ENCODE data around the gene IP6K1. TPM values are rescaled to one million over a fixed set of nuclear protein-coding genes. Genes with fewer than 3 reads are reported as not detected.

The IP6K1 gene
- total and polyA plus RNA-seq, 10 of the 15 experiments (the other 5 are each of a cell fraction or from before 2014, with no cell fraction given), result 1.3 to 30.6 (median 18.2) TPM

- no peaks in the 10 kb centered on the region for H3K27me3 ChIP-seq (replicated peaks in 1 of 2; ENCODE audit: control insufficient read depth in 2 of 2, insufficient read depth in 2 of 2, low read length in 1 of 2)
- H3K79me2 ChIP-seq (ENCODE audit: control insufficient read depth, insufficient read depth, low read length), result peaks cover 22% of the 10 kb centered on the region
- no peaks in the 10 kb centered on the region for H4K20me1 ChIP-seq (ENCODE audit: control insufficient read depth, insufficient read depth)
- peak overlapping the region; percentile 99 for H3K4me2 ChIP-seq (ENCODE audit: control insufficient read depth, insufficient read depth)
- no TSS peak for BruUV-seq (replicated peaks)
- no peak overlapping the region; the same call in 1 of the 2 replicates for H2AFZ ChIP-seq (ENCODE audit: control insufficient read depth, low read depth, low read length)
- H3K4me3 ChIP-seq, result peak overlapping the region; percentile 79
- DNase-seq (ENCODE audit: low read depth, low spot score), result no peak
- intact Hi-C loops (cut with micrococcal nuclease; ENCODE audit: unreplicated experiment), result no loop called here
- peaks cover 4 to 5% of the 10 kb centered on the region in 2 experiments; a peak in 3 of 4 replicates for H3K36me3 ChIP-seq (ENCODE audit: control insufficient read depth in 2 of 2, insufficient read depth in 2 of 2, low read length in 1 of 2)
- ChIA-PET SMC1A (ENCODE audit: uncharacterized antibody, unreplicated experiment) (interaction anchor here (0.7 to 3.6 kb wide), 5 partner anchors 8 to 127 kb away, joined by 3 to 23 read pairs (median 23); partner anchors contain the start of genes INKA1 and RBM6), RAD21 (ENCODE audit: unreplicated experiment) (interaction anchor here (1.1 to 4.4 kb wide), 6 partner anchors 9 to 273 kb away, joined by 3 to 71 read pairs (median 4); partner anchors contain the start of genes INKA1, IP6K1 and MON1A), CTCF (interaction anchor here (0.6 to 10.4 kb wide), 7 partner anchors 8 to 477 kb away, joined by 3 to 99 read pairs (median 4); partner anchors contain the start of gene INKA1), POLR2A (interaction anchor here (0.5 to 2.0 kb wide), 10 partner anchors 8 to 1148 kb away, joined by 3 to 17 read pairs (median 4); partner anchors contain the start of genes INKA1 and TRAIP)
- in situ Hi-C loops (cut with MboI), result no loop called here
- no peak for FAIRE-seq
- H3K9me3 ChIP-seq (replicated peaks; ENCODE audit: control insufficient read depth, insufficient read depth, low read length), result no peaks in the 10 kb centered on the region
- peak overlapping the region; percentile 94 for H3K27ac ChIP-seq (ENCODE audit: control insufficient read depth, insufficient read depth)
- TF ChIP-seq NBN (IDR thresholded peaks at IDR 0.05) (no peak), CBX3 (IDR thresholded peaks at IDR 0.05; ENCODE audit: borderline replicate concordance, low read depth) (no peak), JUNB (IDR thresholded peaks at IDR 0.05) (no peak), GATAD2B (conservative IDR thresholded peaks at IDR 0.05; ENCODE audit: low read depth) (0 out of 2 replicates have a peak, but pooled peaks have one; percentile 15)
- ATAC-seq, result peak; percentile 27
- WGBS (ENCODE audit: insufficient coverage, insufficient replicate concordance, low lambda C conversion rate, missing lambda C conversion rate), result 24% methylated on average over 9 of the region's 9 CpGs
- H3K9ac ChIP-seq (ENCODE audit: control insufficient read depth, insufficient read depth, low read length), result peak overlapping the region; percentile 94
- peaks cover 16% of the 10 kb centered on the region for H3K4me1 ChIP-seq (ENCODE audit: control insufficient read depth, insufficient read depth, low read length)
Observed at GRCh38 chr3:49812916-49813496, 26.7 kb upstream of the IP6K1 start.

GRCh38 chr3:49807431-49808114 lies 21.2 kb upstream of the IP6K1 start:
- H3K27ac ChIP-seq (ENCODE audit: control insufficient read depth, insufficient read depth), result peak overlapping the region; percentile 80
- DNase-seq (ENCODE audit: low read depth, low spot score) (no peak), FAIRE-seq (no peak), ATAC-seq (no peak)
- peaks cover 48% of the 10 kb centered on the region for H3K4me1 ChIP-seq (ENCODE audit: control insufficient read depth, insufficient read depth, low read length)
- SMC1A ChIA-PET (ENCODE audit: uncharacterized antibody, unreplicated experiment), result interaction anchor here (1.2 to 9.4 kb wide), 2 partner anchors 32 to 38 kb away, joined by 3 to 146 read pairs; no protein-coding TSS in a partner anchor
- no peak overlapping the region for H2AFZ ChIP-seq (ENCODE audit: control insufficient read depth, low read depth, low read length)
- POLR2A ChIA-PET, result interaction anchor here (0.5 to 1.1 kb wide), 3 partner anchors 9 to 205 kb away, joined by 3 to 6 read pairs (median 3); no protein-coding TSS in a partner anchor
- H3K4me2 ChIP-seq (ENCODE audit: control insufficient read depth, insufficient read depth), result peak overlapping the region; percentile 89
- H3K27me3 ChIP-seq (replicated peaks in 1 of 2; ENCODE audit: control insufficient read depth in 2 of 2, insufficient read depth in 2 of 2, low read length in 1 of 2), result no peaks in the 10 kb centered on the region
- H3K4me3 ChIP-seq, result no peak overlapping the region
- RAD21 ChIA-PET (ENCODE audit: unreplicated experiment), result interaction anchor here (1.1 to 2.8 kb wide), 4 partner anchors 31 to 268 kb away, joined by 3 to 11 read pairs (median 7); partner anchors contain the start of gene MON1A
- H3K36me3 ChIP-seq (ENCODE audit: control insufficient read depth in 2 of 2, insufficient read depth in 2 of 2, low read length in 1 of 2), result peaks cover 4 to 5% of the 10 kb centered on the region in 2 experiments; a peak in 3 of 4 replicates
- H3K9me3 ChIP-seq (replicated peaks; ENCODE audit: control insufficient read depth, insufficient read depth, low read length), result no peaks in the 10 kb centered on the region
- in situ Hi-C loops (cut with MboI), result no loop called here
- no peaks in the 10 kb centered on the region for H4K20me1 ChIP-seq (ENCODE audit: control insufficient read depth, insufficient read depth)
- CTCF ChIA-PET, result interaction anchor here (0.9 to 12.0 kb wide), 5 partner anchors 9 to 101 kb away, joined by 3 to 327 read pairs (median 4); partner anchors contain the start of gene UBA7
- peaks cover 5% of the 10 kb centered on the region for H3K79me2 ChIP-seq (ENCODE audit: control insufficient read depth, insufficient read depth, low read length)
- intact Hi-C loops (cut with micrococcal nuclease; ENCODE audit: unreplicated experiment), result no loop called here
- 66% methylated on average over 13 of the region's 13 CpGs for WGBS (ENCODE audit: insufficient coverage, insufficient replicate concordance, low lambda C conversion rate, missing lambda C conversion rate)
- peak overlapping the region; percentile 3 for H3K9ac ChIP-seq (ENCODE audit: control insufficient read depth, insufficient read depth, low read length)
- no TSS peak for BruUV-seq (replicated peaks)
- TF ChIP-seq EED (IDR thresholded peaks at IDR 0.05; ENCODE audit: low read depth) (peak; percentile 68), MLLT1 (IDR thresholded peaks at IDR 0.05) (peak; percentile 51; the same call in 1 of the 2 replicates), ETV6 (conservative IDR thresholded peaks at IDR 0.05 in 1 of 2, IDR thresholded peaks at IDR 0.05 in 1 of 2; ENCODE audit: borderline replicate concordance in 1 of 2, low read depth in 1 of 2) (0 out of 4 replicates have a peak, but pooled peaks of 1 of the 2 experiments have one; percentile 16), TCF12 (IDR thresholded peaks at IDR 0.05; ENCODE audit: low read depth, low read length) (peak; percentile 42; the same call in 1 of the 2 replicates), BHLHE40 (IDR thresholded peaks at IDR 0.05; ENCODE audit: borderline replicate concordance in 1 of 2, low read depth in 2 of 2, low read length in 1 of 2) (peak in 1 of 2 experiments; percentile 17; a peak in 1 of 4 replicates), PKNOX1 (IDR thresholded peaks at IDR 0.05) (no peak)
